HEK293 (cell line): ENCODE results near the gene SCPEP1.

Experiments used
- CTCF ChIA-PET: fragments of 350-600 bp; formaldehyde crosslinking; extraction: SDS; loops from one replicate; lab custom pipeline; 2021; ENCODE audit warnings: antibody characterized with exemption; lab: Yijun Ruan, JAX
- POLR2A ChIA-PET: fragments of 300-600 bp; formaldehyde crosslinking; extraction: SDS; loops from one replicate; lab custom pipeline; 2020; ENCODE audit warnings: antibody characterized with exemption, inconsistent platforms; lab: Yijun Ruan, JAX
- H3K27ac ChIP-seq: fragments of 200-500 bp; sonication (Bioruptor generic); 2 replicates; pipeline ENCODE4 v1.5.1; 2014; ENCODE audit warnings: low read depth, low read length, control low read depth, inconsistent platforms; ENCODE audit errors: extremely low read depth
- H3K36me3 ChIP-seq, 2 experiments: fragments of 200-500 bp in 1 of 2; sonication (Bioruptor generic) in 1 of 2; 1 replicate in 1 of 2; 2 replicates in 1 of 2; pipeline ENCODE4 v1.5.1; 2014 to 2017; ENCODE audit warnings: inconsistent platforms in 2 of 2, low read length in 2 of 2; ENCODE audit not compliant: control insufficient read depth in 2 of 2, insufficient read depth in 1 of 2
- H3K4me1 ChIP-seq: fragments of 200-500 bp; sonication (Bioruptor generic); 2 replicates; pipeline ENCODE4 v1.5.1; 2014; ENCODE audit warnings: mild to moderate bottlenecking, low read length, inconsistent platforms; ENCODE audit not compliant: control insufficient read depth, insufficient read depth
- H3K4me3 ChIP-seq: 2 replicates; pipeline ENCODE4 v1.5.1; 2011; ENCODE audit warnings: low read depth, mild to moderate bottlenecking, control low read depth, low read length, moderate library complexity
- H3K9me3 ChIP-seq: fragments of 200-500 bp; sonication (Bioruptor generic); 2 replicates; pipeline ENCODE4 v1.5.1; 2014; ENCODE audit warnings: low read depth, low read length, inconsistent platforms; ENCODE audit not compliant: control insufficient read depth, insufficient read depth
- EGR2 ChIP-seq: fragments of 450-650 bp; formaldehyde crosslinking; IDR thresholded peaks from 2 replicates; pipeline ENCODE4 v1.5.1; 2016; ENCODE audit warnings: low read depth, missing biosample characterization, missing genetic modification characterization
- FEZF1 ChIP-seq: fragments of 450-650 bp; formaldehyde crosslinking; IDR thresholded peaks from 2 replicates; pipeline ENCODE4 v1.5.1; 2016; ENCODE audit warnings: missing biosample characterization, missing genetic modification characterization
- HOXA7 ChIP-seq: sonication (generic); formaldehyde crosslinking; IDR thresholded peaks from 2 replicates; pipeline ENCODE4 v1.8.1; 2022; ENCODE audit warnings: missing genetic modification reagents, borderline replicate concordance
- RBAK ChIP-seq: fragments of 450-650 bp; formaldehyde crosslinking; IDR thresholded peaks from 2 replicates; pipeline ENCODE4 v1.5.1; 2016; ENCODE audit warnings: missing biosample characterization, missing genetic modification characterization
- YY1 ChIP-seq: fragments of 450-650 bp; formaldehyde crosslinking; IDR thresholded peaks from 2 replicates; pipeline ENCODE4 v1.5.1; 2018; ENCODE audit warnings: missing biosample characterization, missing genetic modification characterization
- ZIC2 ChIP-seq: fragments of 450-650 bp; formaldehyde crosslinking; IDR thresholded peaks from 2 replicates; pipeline ENCODE4 v1.5.1; 2016; ENCODE audit warnings: missing biosample characterization, missing genetic modification characterization
- ZNF146 ChIP-seq: fragments of 450-650 bp; formaldehyde crosslinking; IDR thresholded peaks from 2 replicates; pipeline ENCODE4 v1.5.1; 2016; ENCODE audit warnings: missing biosample characterization, missing genetic modification characterization
- ZNF155 ChIP-seq: fragments of 450-650 bp; formaldehyde crosslinking; IDR thresholded peaks from 2 replicates; pipeline ENCODE4 v1.5.1; 2016; ENCODE audit warnings: missing biosample characterization, missing genetic modification characterization
- ZNF184 ChIP-seq: fragments of 450-650 bp; IDR thresholded peaks from 2 replicates; pipeline ENCODE4 v1.5.1; 2018; ENCODE audit warnings: missing biosample characterization, mild to moderate bottlenecking, missing genetic modification characterization
- ZNF335 ChIP-seq: fragments of 450-650 bp; formaldehyde crosslinking; conservative IDR thresholded peaks from 2 replicates; pipeline ENCODE4 v1.5.1; 2016; ENCODE audit warnings: missing biosample characterization, missing genetic modification characterization
- ZNF362 ChIP-seq: fragments of 450-650 bp; formaldehyde crosslinking; IDR thresholded peaks from 2 replicates; pipeline ENCODE4 v1.5.1; 2016; ENCODE audit warnings: missing biosample characterization, missing genetic modification characterization
- ZNF473 ChIP-seq: fragments of 450-650 bp; formaldehyde crosslinking; IDR thresholded peaks from 2 replicates; pipeline ENCODE4 v1.5.1; 2017; ENCODE audit warnings: missing biosample characterization, missing genetic modification characterization
- ZNF621 ChIP-seq: fragments of 450-650 bp; formaldehyde crosslinking; IDR thresholded peaks from 2 replicates; pipeline ENCODE4 v1.5.1; 2017; ENCODE audit warnings: missing biosample characterization, missing genetic modification characterization
- ZNF670 ChIP-seq: fragments of 450-650 bp; formaldehyde crosslinking; IDR thresholded peaks from 2 replicates; pipeline ENCODE4 v1.5.1; 2016; ENCODE audit warnings: missing biosample characterization, missing genetic modification characterization, low read depth
- ZSCAN16 ChIP-seq: fragments of 450-650 bp; formaldehyde crosslinking; IDR thresholded peaks from 2 replicates; pipeline ENCODE4 v1.5.1; 2016; ENCODE audit warnings: missing biosample characterization, missing genetic modification characterization
- TF ChIP-seq, protein P1 (sequence below): fragments of 450-650 bp; formaldehyde crosslinking; IDR thresholded peaks from 2 replicates; pipeline ENCODE4 v1.5.1; 2016; ENCODE audit warnings: missing biosample characterization, missing genetic modification characterization
- TF ChIP-seq, protein P2 (sequence below): fragments of 450-650 bp; formaldehyde crosslinking; IDR thresholded peaks from 2 replicates; pipeline ENCODE4 v1.5.1; 2016; ENCODE audit warnings: missing biosample characterization, missing genetic modification characterization, borderline replicate concordance
- TF ChIP-seq, protein P3 (sequence below): fragments of 450-650 bp; formaldehyde crosslinking; IDR thresholded peaks from 2 replicates; pipeline ENCODE4 v1.5.1; 2016; ENCODE audit warnings: missing biosample characterization, missing genetic modification characterization
- TF ChIP-seq, protein P4 (sequence below): fragments of 450-650 bp; formaldehyde crosslinking; IDR thresholded peaks from 2 replicates; pipeline ENCODE4; 2016; ENCODE audit warnings: missing biosample characterization, missing genetic modification characterization

Gene SCPEP1

GRCh38 chr17:56988901-56989572 lies 11.1 kb downstream of the SCPEP1 start:
- ChIA-PET POLR2A (no interaction called here), CTCF (interaction anchor here (0.6 to 0.9 kb wide), 5 partner anchors 21 to 844 kb away, joined by 3 read pairs; no protein-coding TSS in a partner anchor)
- TF ChIP-seq RBAK (tag by site-specific recombination) (no peak), ZNF670 (no peak), FEZF1 (tag by site-specific recombination) (no peak), ZIC2 (no peak), ZNF184 (tag by site-specific recombination) (peak; percentile 94), ZNF146 (no peak), ZNF473 (tag by site-specific recombination) (no peak)
- TF ChIP-seq, protein P1, sequence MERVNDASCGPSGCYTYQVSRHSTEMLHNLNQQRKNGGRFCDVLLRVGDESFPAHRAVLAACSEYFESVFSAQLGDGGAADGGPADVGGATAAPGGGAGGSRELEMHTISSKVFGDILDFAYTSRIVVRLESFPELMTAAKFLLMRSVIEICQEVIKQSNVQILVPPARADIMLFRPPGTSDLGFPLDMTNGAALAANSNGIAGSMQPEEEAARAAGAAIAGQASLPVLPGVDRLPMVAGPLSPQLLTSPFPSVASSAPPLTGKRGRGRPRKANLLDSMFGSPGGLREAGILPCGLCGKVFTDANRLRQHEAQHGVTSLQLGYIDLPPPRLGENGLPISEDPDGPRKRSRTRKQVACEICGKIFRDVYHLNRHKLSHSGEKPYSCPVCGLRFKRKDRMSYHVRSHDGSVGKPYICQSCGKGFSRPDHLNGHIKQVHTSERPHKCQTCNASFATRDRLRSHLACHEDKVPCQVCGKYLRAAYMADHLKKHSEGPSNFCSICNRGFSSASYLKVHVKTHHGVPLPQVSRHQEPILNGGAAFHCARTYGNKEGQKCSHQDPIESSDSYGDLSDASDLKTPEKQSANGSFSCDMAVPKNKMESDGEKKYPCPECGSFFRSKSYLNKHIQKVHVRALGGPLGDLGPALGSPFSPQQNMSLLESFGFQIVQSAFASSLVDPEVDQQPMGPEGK (tag by site-specific recombination): no peak

DNA sequence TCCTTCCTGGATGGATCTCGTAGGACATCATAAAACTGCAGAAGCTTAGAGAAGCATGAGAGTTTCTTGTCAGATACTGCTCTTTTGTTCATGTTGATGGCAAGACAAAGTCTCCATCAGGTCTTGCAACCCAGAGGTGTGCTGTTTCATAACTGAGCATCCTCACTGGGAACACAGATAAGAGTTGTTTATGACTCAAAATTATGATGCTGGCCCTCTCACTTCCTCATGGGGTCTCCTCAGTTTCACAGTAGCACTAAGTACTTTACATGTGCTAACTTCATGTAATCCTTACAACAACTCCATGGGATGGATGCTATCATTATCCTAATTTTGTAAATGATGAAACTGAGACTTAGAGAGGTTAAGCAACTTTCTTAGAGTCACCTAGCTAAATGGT lies 14.4 kb downstream of the SCPEP1 start:
- CTCF ChIA-PET: no interaction called here
- no peak for TF ChIP-seq ZNF621
- no peak for TF ChIP-seq ZNF335 (tag by site-specific recombination)
- no peak for TF ChIP-seq EGR2 (tag by site-specific recombination)
- TF ChIP-seq YY1: no peak
- TF ChIP-seq, protein P2, sequence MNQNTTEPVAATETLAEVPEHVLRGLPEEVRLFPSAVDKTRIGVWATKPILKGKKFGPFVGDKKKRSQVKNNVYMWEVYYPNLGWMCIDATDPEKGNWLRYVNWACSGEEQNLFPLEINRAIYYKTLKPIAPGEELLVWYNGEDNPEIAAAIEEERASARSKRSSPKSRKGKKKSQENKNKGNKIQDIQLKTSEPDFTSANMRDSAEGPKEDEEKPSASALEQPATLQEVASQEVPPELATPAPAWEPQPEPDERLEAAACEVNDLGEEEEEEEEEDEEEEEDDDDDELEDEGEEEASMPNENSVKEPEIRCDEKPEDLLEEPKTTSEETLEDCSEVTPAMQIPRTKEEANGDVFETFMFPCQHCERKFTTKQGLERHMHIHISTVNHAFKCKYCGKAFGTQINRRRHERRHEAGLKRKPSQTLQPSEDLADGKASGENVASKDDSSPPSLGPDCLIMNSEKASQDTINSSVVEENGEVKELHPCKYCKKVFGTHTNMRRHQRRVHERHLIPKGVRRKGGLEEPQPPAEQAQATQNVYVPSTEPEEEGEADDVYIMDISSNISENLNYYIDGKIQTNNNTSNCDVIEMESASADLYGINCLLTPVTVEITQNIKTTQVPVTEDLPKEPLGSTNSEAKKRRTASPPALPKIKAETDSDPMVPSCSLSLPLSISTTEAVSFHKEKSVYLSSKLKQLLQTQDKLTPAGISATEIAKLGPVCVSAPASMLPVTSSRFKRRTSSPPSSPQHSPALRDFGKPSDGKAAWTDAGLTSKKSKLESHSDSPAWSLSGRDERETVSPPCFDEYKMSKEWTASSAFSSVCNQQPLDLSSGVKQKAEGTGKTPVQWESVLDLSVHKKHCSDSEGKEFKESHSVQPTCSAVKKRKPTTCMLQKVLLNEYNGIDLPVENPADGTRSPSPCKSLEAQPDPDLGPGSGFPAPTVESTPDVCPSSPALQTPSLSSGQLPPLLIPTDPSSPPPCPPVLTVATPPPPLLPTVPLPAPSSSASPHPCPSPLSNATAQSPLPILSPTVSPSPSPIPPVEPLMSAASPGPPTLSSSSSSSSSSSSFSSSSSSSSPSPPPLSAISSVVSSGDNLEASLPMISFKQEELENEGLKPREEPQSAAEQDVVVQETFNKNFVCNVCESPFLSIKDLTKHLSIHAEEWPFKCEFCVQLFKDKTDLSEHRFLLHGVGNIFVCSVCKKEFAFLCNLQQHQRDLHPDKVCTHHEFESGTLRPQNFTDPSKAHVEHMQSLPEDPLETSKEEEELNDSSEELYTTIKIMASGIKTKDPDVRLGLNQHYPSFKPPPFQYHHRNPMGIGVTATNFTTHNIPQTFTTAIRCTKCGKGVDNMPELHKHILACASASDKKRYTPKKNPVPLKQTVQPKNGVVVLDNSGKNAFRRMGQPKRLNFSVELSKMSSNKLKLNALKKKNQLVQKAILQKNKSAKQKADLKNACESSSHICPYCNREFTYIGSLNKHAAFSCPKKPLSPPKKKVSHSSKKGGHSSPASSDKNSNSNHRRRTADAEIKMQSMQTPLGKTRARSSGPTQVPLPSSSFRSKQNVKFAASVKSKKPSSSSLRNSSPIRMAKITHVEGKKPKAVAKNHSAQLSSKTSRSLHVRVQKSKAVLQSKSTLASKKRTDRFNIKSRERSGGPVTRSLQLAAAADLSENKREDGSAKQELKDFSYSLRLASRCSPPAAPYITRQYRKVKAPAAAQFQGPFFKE: no peak
- no peak for TF ChIP-seq HOXA7 (CRISPR knock-in tag)
- no peak for TF ChIP-seq ZNF155 (tag by site-specific recombination)
- TF ChIP-seq ZSCAN16 (tag by site-specific recombination): no peak
- TF ChIP-seq, protein P3, sequence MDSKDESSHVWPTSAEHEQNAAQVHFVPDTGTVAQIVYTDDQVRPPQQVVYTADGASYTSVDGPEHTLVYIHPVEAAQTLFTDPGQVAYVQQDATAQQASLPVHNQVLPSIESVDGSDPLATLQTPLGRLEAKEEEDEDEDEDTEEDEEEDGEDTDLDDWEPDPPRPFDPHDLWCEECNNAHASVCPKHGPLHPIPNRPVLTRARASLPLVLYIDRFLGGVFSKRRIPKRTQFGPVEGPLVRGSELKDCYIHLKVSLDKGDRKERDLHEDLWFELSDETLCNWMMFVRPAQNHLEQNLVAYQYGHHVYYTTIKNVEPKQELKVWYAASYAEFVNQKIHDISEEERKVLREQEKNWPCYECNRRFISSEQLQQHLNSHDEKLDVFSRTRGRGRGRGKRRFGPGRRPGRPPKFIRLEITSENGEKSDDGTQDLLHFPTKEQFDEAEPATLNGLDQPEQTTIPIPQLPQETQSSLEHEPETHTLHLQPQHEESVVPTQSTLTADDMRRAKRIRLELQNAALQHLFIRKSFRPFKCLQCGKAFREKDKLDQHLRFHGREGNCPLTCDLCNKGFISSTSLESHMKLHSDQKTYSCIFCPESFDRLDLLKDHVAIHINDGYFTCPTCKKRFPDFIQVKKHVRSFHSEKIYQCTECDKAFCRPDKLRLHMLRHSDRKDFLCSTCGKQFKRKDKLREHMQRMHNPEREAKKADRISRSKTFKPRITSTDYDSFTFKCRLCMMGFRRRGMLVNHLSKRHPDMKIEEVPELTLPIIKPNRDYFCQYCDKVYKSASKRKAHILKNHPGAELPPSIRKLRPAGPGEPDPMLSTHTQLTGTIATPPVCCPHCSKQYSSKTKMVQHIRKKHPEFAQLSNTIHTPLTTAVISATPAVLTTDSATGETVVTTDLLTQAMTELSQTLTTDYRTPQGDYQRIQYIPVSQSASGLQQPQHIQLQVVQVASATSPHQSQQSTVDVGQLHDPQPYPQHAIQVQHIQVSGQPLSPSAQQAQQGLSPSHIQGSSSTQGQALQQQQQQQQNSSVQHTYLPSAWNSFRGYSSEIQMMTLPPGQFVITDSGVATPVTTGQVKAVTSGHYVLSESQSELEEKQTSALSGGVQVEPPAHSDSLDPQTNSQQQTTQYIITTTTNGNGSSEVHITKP (tag by site-specific recombination): no peak
- no peak for TF ChIP-seq ZNF362 (tag by site-specific recombination)
- TF ChIP-seq, protein P4, sequence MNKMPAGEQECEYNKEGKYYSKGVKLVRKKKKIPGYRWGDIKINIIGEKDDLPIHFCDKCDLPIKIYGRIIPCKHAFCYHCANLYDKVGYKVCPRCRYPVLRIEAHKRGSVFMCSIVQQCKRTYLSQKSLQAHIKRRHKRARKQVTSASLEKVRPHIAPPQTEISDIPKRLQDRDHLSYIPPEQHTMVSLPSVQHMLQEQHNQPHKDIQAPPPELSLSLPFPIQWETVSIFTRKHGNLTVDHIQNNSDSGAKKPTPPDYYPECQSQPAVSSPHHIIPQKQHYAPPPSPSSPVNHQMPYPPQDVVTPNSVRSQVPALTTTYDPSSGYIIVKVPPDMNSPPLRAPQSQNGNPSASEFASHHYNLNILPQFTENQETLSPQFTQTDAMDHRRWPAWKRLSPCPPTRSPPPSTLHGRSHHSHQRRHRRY: no peak

More at GRCh38 chr17:56988901-56989572, 11.1 kb downstream of the SCPEP1 start:
- Histone ChIP-seq H3K4me1 (no peaks in the 10 kb centered on the region), H3K4me3 (no peak overlapping the region), H3K36me3 (peaks cover 17 to 71% of the 10 kb centered on the region in 2 experiments; a peak in 2 of 3 replicates), H3K9me3 (no peaks in the 10 kb centered on the region), H3K27ac (no peak overlapping the region)

More for the DNA sequence above, 14.4 kb downstream of the SCPEP1 start:
- no peaks in the 10 kb centered on the region for H3K9me3 ChIP-seq
- H3K4me3 ChIP-seq: no peak overlapping the region
- H3K27ac ChIP-seq: no peak overlapping the region
- POLR2A ChIA-PET: no interaction called here
- no peaks in the 10 kb centered on the region for H3K4me1 ChIP-seq
- H3K36me3 ChIP-seq: peaks cover 9 to 73% of the 10 kb centered on the region in 2 experiments
